Nephron progenitor cell (in vitro differentiated cells): ENCODE data around the gene KIAA1217.
A peak's percentile ranks its signal among the peaks of the same experiment; 100 is the strongest.

Experiments used
- DNase-seq: peaks from one replicate; pipeline ENCODE4 v3.0.0; 2021
- H3K27ac Mint-ChIP-seq: 2 replicates; pipeline ENCODE4 v1.8.0; 2021; ENCODE audit warnings: mild to moderate bottlenecking, moderate library complexity, mixed read lengths
- H3K27me3 Mint-ChIP-seq: 2 replicates; pipeline ENCODE4 v1.8.0; 2021; ENCODE audit warnings: mild to moderate bottlenecking, low read depth, mixed read lengths; ENCODE audit not compliant: poor library complexity
- H3K36me3 Mint-ChIP-seq: 2 replicates; pipeline ENCODE4 v1.8.0; 2021; ENCODE audit warnings: low read depth, mixed read lengths
- H3K4me1 Mint-ChIP-seq: 2 replicates; pipeline ENCODE4 v1.8.0; 2021; ENCODE audit warnings: mixed read lengths
- H3K4me3 Mint-ChIP-seq: 2 replicates; pipeline ENCODE4 v1.8.0; 2021; ENCODE audit warnings: mild to moderate bottlenecking, moderate library complexity, mixed read lengths
- H3K9me3 Mint-ChIP-seq: 2 replicates; pipeline ENCODE4 v1.8.0; 2021; ENCODE audit warnings: mild to moderate bottlenecking, moderate library complexity, mixed read lengths
- TF ChIP-seq, protein P1 (sequence below): fragments of 200-600 bp; sonication (generic); IDR thresholded peaks from 2 replicates; pipeline ENCODE4 v1.5.0; 2021; ENCODE audit warnings: antibody characterized with exemption

KIAA1217 gene

GRCh38 chr10:24579448-24579847 is 370.5 kb downstream of the KIAA1217 start:
- TF ChIP-seq, protein P1, sequence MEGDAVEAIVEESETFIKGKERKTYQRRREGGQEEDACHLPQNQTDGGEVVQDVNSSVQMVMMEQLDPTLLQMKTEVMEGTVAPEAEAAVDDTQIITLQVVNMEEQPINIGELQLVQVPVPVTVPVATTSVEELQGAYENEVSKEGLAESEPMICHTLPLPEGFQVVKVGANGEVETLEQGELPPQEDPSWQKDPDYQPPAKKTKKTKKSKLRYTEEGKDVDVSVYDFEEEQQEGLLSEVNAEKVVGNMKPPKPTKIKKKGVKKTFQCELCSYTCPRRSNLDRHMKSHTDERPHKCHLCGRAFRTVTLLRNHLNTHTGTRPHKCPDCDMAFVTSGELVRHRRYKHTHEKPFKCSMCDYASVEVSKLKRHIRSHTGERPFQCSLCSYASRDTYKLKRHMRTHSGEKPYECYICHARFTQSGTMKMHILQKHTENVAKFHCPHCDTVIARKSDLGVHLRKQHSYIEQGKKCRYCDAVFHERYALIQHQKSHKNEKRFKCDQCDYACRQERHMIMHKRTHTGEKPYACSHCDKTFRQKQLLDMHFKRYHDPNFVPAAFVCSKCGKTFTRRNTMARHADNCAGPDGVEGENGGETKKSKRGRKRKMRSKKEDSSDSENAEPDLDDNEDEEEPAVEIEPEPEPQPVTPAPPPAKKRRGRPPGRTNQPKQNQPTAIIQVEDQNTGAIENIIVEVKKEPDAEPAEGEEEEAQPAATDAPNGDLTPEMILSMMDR = no peak

DNA sequence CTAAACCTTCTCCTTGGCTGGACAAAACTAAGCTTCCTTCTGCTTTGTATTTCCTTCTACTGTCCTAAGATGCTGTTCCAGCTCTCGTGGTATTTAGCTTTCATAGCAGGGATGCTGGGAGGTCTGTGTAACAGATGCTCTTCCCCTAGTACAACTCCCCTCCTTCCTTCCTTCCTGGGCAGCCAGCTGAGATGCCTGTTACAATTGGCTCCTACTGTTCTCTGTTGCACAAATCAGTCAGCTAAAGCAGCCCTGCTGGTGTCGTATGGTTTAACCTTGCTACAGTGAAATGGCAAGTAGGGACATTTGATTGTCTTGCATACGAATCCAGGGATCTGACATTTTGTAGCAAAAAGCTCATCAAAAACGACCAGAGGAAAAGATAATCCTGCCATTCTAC is 371.0 kb downstream of the KIAA1217 start:
- no peak overlapping the region for H3K4me3 Mint-ChIP-seq

More at GRCh38 chr10:24579448-24579847, 370.5 kb downstream of the KIAA1217 start:
- Mint-ChIP-seq H3K27ac (no peak overlapping the region), H3K36me3 (peaks cover 12% of the 10 kb centered on the region), H3K27me3 (no peaks in the 10 kb centered on the region), H3K4me1 (peaks cover 5% of the 10 kb centered on the region), H3K4me3 (no peak overlapping the region), H3K9me3 (no peaks in the 10 kb centered on the region)
- DNase-seq = no peak

DNA sequence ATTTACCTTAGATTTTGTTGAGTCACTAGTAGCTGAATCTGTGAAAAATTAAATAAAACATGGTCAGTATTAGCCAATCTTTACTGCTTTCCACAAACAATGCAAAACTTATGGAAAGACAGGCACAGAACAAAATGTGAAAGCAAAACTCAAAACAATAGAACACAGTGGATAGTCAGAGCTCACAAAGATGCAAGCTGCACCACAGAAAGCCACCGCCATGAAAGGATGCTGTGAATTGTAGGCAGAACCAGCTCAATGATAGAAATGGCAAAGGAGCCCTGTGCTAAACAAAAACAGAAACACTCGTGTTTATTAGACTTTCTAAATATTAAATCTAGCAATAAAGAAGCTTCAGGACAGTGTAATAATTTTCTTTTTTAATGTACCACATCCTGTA is 380.3 kb downstream of the KIAA1217 start:
- no peak for DNase-seq
- H3K36me3 Mint-ChIP-seq = peaks cover 83% of the 10 kb centered on the region
- TF ChIP-seq, protein P1 = no peak
- H3K27ac Mint-ChIP-seq = no peak overlapping the region
- H3K4me1 Mint-ChIP-seq = no peaks in the 10 kb centered on the region
- no peaks in the 10 kb centered on the region for H3K27me3 Mint-ChIP-seq
- no peaks in the 10 kb centered on the region for H3K9me3 Mint-ChIP-seq
- H3K4me3 Mint-ChIP-seq = no peak overlapping the region

More for the DNA sequence above, 371.0 kb downstream of the KIAA1217 start:
- Mint-ChIP-seq H3K36me3 (peaks cover 15% of the 10 kb centered on the region), H3K27ac (peak overlapping the region; percentile 64), H3K9me3 (no peaks in the 10 kb centered on the region), H3K4me1 (peaks cover 5% of the 10 kb centered on the region), H3K27me3 (no peaks in the 10 kb centered on the region)
- DNase-seq = no peak
- TF ChIP-seq, protein P1 = no peak

- Mint-ChIP-seq H3K4me1 (no peaks in the 10 kb centered on the region), H3K27ac (no peak overlapping the region), H3K4me3 (no peak overlapping the region), H3K36me3 (peaks cover 82% of the 10 kb centered on the region), H3K9me3 (no peaks in the 10 kb centered on the region), H3K27me3 (no peaks in the 10 kb centered on the region)
- TF ChIP-seq, protein P1 = no peak
- DNase-seq = no peak
Observed at GRCh38 chr10:24590697-24591457, 381.9 kb downstream of the KIAA1217 start.

DNA sequence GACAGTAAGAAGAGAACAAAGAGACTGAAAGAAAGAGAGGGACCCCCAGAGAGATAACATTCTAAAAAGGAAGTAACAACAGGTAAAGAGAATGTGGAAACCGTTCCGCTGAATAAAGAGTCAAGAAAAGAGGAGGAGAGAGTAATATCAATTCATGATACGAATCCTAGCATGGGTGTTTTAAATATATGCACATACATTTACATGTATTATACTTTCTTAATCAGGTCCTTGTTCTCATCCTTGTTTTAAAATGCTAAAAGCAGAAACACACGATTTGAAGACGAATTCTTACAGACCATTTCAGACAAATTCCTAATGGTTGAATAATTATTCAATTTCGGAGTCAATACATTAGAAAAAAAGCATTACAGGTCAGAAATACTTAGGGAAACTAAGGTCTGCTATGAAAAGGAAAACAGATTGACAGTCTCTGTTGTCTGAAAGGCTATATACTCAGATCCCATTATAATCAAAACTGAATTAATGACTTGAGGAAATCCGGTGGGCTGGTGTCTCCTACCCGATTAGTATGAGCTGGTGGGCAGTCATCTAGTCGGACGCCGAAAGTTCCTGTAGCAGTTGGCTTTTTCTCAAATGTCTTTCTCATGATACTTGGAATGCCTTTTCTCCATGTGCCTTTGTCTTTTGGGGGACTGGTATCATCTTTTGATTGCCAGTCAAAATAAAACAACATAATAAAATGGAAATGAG is 387.4 kb downstream of the KIAA1217 start:
- Mint-ChIP-seq H3K27me3 (no peaks in the 10 kb centered on the region), H3K9me3 (no peaks in the 10 kb centered on the region), H3K36me3 (peaks cover 79% of the 10 kb centered on the region), H3K27ac (no peak overlapping the region), H3K4me3 (no peak overlapping the region), H3K4me1 (no peaks in the 10 kb centered on the region)
- TF ChIP-seq, protein P1 = no peak
- no peak for DNase-seq
